K562 (cell line): ENCODE results near the gene ENDOD1. TPM values are rescaled to one million over a fixed set of nuclear protein-coding genes. Genes with fewer than 3 reads are reported as not detected.

Experiments used
- BRCA1 ChIP-seq, 2 experiments: fragments of 450-650 bp in 1 of 2; sonication (generic) in 1 of 2; formaldehyde crosslinking in 1 of 2; IDR thresholded peaks; 2 replicates each; pipeline versions ENCODE4 v1.5.0 to v1.6.1; 2017 to 2020; ENCODE audit warnings: mild to moderate bottlenecking in 1 of 2, missing genetic modification reagents in 1 of 2
- CBX1 ChIP-seq: sonication (generic); IDR thresholded peaks from 2 replicates; pipeline ENCODE4 v1.6.1; 2016; ENCODE audit warnings: antibody characterized with exemption, low read depth, mild to moderate bottlenecking
- CCAR2 ChIP-seq: fragments of 200-400 bp; formaldehyde crosslinking; IDR thresholded peaks from 2 replicates; pipeline ENCODE4 v1.6.1; 2017; ENCODE audit warnings: mild to moderate bottlenecking, low read depth, low read length
- KAT2B ChIP-seq: IDR thresholded peaks from one replicate; pipeline ENCODE4 v1.6.1; 2012; ENCODE audit warnings: low read depth, mild to moderate bottlenecking, control low read depth, inconsistent platforms, low read length, moderate library complexity
- MAZ ChIP-seq, 2 experiments: fragments of 450-650 bp in 1 of 2; sonication (generic) in 1 of 2; formaldehyde crosslinking; IDR thresholded peaks in 1 of 2; conservative IDR thresholded peaks in 1 of 2; 2 replicates each; pipeline versions ENCODE4 v1.4.0 to v1.5.0; 2020; ENCODE audit warnings: mild to moderate bottlenecking in 1 of 2, missing genetic modification reagents in 1 of 2
- NCOA6 ChIP-seq: fragments of 450-650 bp; IDR thresholded peaks from 2 replicates; pipeline ENCODE4 v1.6.1; 2017; ENCODE audit warnings: mild to moderate bottlenecking
- POLR2B ChIP-seq: fragments of 450-650 bp; IDR thresholded peaks from 2 replicates; pipeline ENCODE4 v1.6.1; 2018; ENCODE audit warnings: low read depth; ENCODE audit not compliant: partially characterized antibody
- POLR3G ChIP-seq: IDR thresholded peaks from 2 replicates; pipeline ENCODE4 v1.6.1; 2011; ENCODE audit not compliant: insufficient read length, insufficient replicate concordance; ENCODE audit errors: extremely low read depth
- RFX5 ChIP-seq: IDR thresholded peaks from 2 replicates; pipeline ENCODE4 v1.6.1; 2011; ENCODE audit warnings: low read depth, mild to moderate bottlenecking, improper control_type of control experiment, low read length
- SMC3 ChIP-seq: conservative IDR thresholded peaks from 2 replicates; pipeline ENCODE4 v1.6.1; 2011; ENCODE audit warnings: low read depth, low read length, improper control_type of control experiment; ENCODE audit not compliant: insufficient read depth
- YY1 ChIP-seq, 3 experiments: IDR thresholded peaks; 2 replicates each; pipeline ENCODE4 v1.6.1; 2011; ENCODE audit warnings: low read length in 2 of 3, mild to moderate bottlenecking in 2 of 3, moderate library complexity in 2 of 3, borderline replicate concordance in 1 of 3, control low read depth in 1 of 3, low read depth in 1 of 3; ENCODE audit not compliant: insufficient read depth in 3 of 3, insufficient replicate concordance in 2 of 3, control insufficient read depth in 1 of 3, insufficient read length in 1 of 3; ENCODE audit errors: extremely low read depth in 1 of 3
- polyA plus RNA-seq, 8 experiments: library from polyadenylated mRNA; depleted of rRNA in 4 of 8; stranded (reverse) in 5 of 8; unstranded in 3 of 8; fragments of >200 nt; fragmentation: Nextera tagmentation in 2 of 8; fragmentation: Illumina TruSeq in 1 of 8; extraction: Ambion mirVana in 2 of 8; extraction: Trizol in 1 of 8; gene quantifications; 2 replicates each; pipeline versions ENCODE4 v1.2.1 to v1.2.3, GENCODE V29; 2011 to 2014; ENCODE audit warnings: inconsistent platforms in 1 of 8, missing spikeins in 1 of 8
- total RNA-seq, 7 experiments: library from RNA; depleted of rRNA in 6 of 7; stranded (reverse); fragments of >200 nt in 6 of 7; fragmentation: Illumina TruSeq in 2 of 7; extraction: Trizol in 2 of 7; gene quantifications; 2 replicates each; pipeline versions ENCODE4 v1.2.1 to v1.2.3, GENCODE V29; 2011 to 2021; ENCODE audit warnings: low replicate concordance in 1 of 7
- TF ChIP-seq, protein P1 (sequence below), 2 experiments: fragments of 450-650 bp; IDR thresholded peaks; 2 replicates each; pipeline ENCODE4 v1.6.1; 2016; ENCODE audit warnings: mild to moderate bottlenecking in 2 of 2, borderline replicate concordance in 1 of 2, low read depth in 1 of 2, moderate library complexity in 1 of 2
- TF ChIP-seq, protein P2 (sequence below): fragments of 250-450 bp; sonication (Bioruptor Pico); IDR thresholded peaks from 2 replicates; pipeline ENCODE4 v1.8.0; 2022; ENCODE audit warnings: moderate library complexity, mild to moderate bottlenecking, inconsistent platforms

The ENDOD1 gene
- total and polyA plus RNA-seq, 9 of the 15 experiments (the other 6 are each of a cell fraction or from before 2014, with no cell fraction given) = 4.2 to 11.8 (median 9.3) TPM

DNA sequence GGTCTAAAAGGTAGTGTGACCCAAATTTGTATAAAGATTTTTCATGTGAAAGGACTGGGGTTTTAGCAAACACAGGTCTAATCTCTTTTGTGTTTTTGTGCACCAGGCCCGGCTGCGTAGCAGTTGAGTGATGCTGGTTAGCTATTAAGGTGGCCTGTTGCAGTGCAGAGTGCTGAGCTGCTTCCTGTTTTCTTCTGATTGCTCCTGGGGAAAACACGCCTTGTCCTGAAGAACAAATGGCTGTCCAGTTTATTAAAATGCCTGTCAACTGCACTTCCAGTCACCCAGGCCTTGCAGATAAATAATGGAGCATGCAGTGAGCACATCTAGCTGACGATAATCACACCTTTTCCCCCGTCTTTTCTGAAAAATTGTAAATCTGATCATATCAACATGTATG lies 21.1 kb upstream of the ENDOD1 start (continued):
- TF ChIP-seq POLR3G (no peak), BRCA1 (IDR thresholded peaks at IDR 0.05) (no peak), BRCA1 (CRISPR knock-in tag; IDR thresholded peaks at IDR 0.05) (no peak), MAZ (CRISPR knock-in tag; conservative IDR thresholded peaks at IDR 0.05 in 1 of 2, IDR thresholded peaks at IDR 0.05 in 1 of 2) (no peak; a peak in 1 of 4 replicates), CBX1 (peak; percentile 86; the same call in 1 of the 2 replicates), POLR2B (peak; percentile 79), YY1 (IDR thresholded peaks at IDR 0.05; ENCODE audit: borderline replicate concordance in 1 of 3, control insufficient read depth in 1 of 3, extremely low read depth in 1 of 3, insufficient read depth in 3 of 3, insufficient read length in 1 of 3, insufficient replicate concordance in 2 of 3, low read depth in 1 of 3, low read length in 2 of 3) (peak in 2 of 3 experiments; percentile 10 to 63), CCAR2 (no peak), NCOA6 (no peak), RFX5 (no peak), SMC3 (no peak), KAT2B (no peak)
- TF ChIP-seq, protein P1, sequence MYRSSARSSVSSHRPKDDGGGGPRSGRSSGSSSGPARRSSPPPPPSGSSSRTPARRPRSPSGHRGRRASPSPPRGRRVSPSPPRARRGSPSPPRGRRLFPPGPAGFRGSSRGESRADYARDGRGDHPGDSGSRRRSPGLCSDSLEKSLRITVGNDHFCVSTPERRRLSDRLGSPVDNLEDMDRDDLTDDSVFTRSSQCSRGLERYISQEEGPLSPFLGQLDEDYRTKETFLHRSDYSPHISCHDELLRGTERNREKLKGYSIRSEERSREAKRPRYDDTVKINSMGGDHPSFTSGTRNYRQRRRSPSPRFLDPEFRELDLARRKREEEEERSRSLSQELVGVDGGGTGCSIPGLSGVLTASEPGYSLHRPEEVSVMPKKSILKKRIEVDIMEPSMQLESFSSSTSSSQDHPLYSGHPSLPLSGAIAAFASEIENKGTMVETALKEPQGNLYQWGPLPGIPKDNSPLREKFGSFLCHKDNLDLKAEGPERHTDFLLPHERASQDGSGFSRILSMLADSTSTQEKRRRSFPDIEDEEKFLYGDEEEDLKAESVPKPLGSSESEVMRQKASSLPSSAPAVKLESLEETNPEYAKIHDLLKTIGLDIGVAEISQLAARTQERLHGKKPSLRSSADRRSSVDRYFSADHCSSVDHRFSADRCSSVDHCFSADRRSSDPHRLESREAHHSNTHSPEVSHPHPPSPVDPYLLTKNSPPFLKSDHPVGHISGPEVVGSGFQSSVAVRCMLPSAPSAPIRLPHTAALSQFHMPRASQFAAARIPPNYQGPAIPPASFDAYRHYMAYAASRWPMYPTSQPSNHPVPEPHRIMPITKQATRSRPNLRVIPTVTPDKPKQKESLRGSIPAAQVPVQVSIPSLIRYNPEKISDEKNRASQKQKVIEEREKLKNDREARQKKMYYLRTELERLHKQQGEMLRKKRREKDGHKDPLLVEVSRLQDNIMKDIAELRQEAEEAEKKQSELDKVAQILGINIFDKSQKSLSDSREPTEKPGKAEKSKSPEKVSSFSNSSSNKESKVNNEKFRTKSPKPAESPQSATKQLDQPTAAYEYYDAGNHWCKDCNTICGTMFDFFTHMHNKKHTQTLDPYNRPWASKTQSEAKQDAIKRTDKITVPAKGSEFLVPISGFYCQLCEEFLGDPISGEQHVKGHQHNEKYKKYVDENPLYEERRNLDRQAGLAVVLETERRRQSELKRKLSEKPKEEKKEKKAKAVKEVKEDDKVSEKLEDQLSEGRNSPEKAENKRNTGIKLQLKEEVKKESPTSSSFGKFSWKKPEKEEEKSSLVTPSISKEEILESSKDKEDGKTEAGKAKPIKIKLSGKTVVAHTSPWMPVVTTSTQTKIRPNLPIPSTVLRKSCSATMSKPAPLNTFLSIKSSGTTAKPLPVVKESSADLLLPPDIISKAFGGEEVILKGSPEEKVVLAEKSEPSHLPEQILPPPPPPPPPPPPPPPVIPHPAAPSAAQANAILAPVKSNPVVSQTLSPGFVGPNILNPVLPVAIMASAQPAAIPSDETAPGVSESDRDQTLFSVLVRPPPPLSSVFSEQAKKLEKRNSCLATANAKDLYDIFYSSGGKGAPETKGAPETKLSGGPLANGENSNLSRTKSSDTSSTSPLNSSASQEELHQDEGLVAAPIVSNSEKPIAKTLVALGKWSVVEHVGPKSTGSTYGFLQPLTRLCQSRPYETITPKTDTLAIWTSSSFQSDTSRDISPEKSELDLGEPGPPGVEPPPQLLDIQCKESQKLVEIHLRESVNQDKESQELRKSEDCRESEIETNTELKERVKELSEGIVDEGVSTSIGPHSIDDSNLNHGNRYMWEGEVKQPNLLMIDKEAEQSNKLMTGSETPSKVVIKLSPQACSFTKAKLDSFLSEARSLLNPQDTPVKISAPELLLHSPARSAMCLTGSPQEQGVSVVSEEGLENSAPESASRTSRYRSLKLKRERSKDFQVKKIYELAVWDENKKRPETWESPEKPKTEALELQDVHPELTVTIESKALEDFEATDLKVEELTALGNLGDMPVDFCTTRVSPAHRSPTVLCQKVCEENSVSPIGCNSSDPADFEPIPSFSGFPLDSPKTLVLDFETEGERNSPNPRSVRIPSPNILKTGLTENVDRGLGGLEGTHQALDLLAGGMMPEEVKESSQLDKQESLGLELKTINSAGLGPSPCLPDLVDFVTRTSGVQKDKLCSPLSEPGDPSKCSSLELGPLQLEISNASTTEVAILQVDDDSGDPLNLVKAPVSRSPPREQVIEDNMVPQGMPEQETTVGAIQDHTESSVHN (IDR thresholded peaks at IDR 0.05; ENCODE audit: borderline replicate concordance in 1 of 2, low read depth in 1 of 2) = 0 out of 4 replicates have a peak, but pooled peaks of 1 of the 2 experiments have one; percentile 22
- TF ChIP-seq, protein P2, sequence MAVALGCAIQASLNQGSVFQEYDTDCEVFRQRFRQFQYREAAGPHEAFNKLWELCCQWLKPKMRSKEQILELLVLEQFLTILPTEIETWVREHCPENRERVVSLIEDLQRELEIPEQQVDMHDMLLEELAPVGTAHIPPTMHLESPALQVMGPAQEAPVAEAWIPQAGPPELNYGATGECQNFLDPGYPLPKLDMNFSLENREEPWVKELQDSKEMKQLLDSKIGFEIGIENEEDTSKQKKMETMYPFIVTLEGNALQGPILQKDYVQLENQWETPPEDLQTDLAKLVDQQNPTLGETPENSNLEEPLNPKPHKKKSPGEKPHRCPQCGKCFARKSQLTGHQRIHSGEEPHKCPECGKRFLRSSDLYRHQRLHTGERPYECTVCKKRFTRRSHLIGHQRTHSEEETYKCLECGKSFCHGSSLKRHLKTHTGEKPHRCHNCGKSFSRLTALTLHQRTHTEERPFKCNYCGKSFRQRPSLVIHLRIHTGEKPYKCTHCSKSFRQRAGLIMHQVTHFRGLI (CRISPR knock-in tag) = no peak
